DND-41 (cell line): Measurements from ENCODE around the gene TGOLN2.

Source experiments
- ATAC-seq: fragments of 200-7000 bp; cut with Tn5 transposase; 3 replicates; pipeline ENCODE4 v1.9.1; 2021; ENCODE audit warnings: low read depth; ENCODE audit not compliant: insufficient read depth
- DNase-seq: peaks from one replicate; pipeline ENCODE4 v3.0.0-alpha.2; 2020
- H2AFZ ChIP-seq: 2 replicates; pipeline ENCODE4 v1.6.0; 2012; ENCODE audit warnings: low read depth, low read length
- H3K27ac ChIP-seq: 2 replicates; pipeline ENCODE4 v1.5.1; 2012; ENCODE audit warnings: low read length, inconsistent platforms
- H3K27me3 ChIP-seq: fragments of 200-600 bp; sonication (generic); 2 replicates; pipeline ENCODE4 v1.6.0; 2012; ENCODE audit warnings: low read length, mild to moderate bottlenecking, inconsistent platforms; ENCODE audit not compliant: insufficient read depth, poor library complexity
- H3K36me3 ChIP-seq: 2 replicates; pipeline ENCODE4 v1.5.1; 2012; ENCODE audit warnings: low read length, inconsistent platforms; ENCODE audit not compliant: insufficient read depth
- H3K4me1 ChIP-seq: 2 replicates; pipeline ENCODE4 v1.5.1; 2012; ENCODE audit warnings: mild to moderate bottlenecking, low read length; ENCODE audit not compliant: insufficient read depth
- H3K4me2 ChIP-seq: 2 replicates; pipeline ENCODE4 v1.6.0; 2012; ENCODE audit warnings: mild to moderate bottlenecking, moderate library complexity, low read length, inconsistent platforms; ENCODE audit not compliant: insufficient read depth
- H3K4me3 ChIP-seq, 2 experiments: fragments of 200-600 bp in 1 of 2; shearing (Covaris generic) in 1 of 2; 2 replicates each; pipeline ENCODE4 v1.5.1; 2012 to 2016; ENCODE audit warnings: inconsistent platforms in 2 of 2, low read length in 2 of 2, mild to moderate bottlenecking in 2 of 2, low read depth in 1 of 2, moderate library complexity in 1 of 2
- H3K79me2 ChIP-seq: 2 replicates; pipeline ENCODE4 v1.6.0; 2012; ENCODE audit warnings: low read length, inconsistent platforms; ENCODE audit not compliant: insufficient read depth
- H3K9ac ChIP-seq: 2 replicates; pipeline ENCODE4 v1.6.0; 2012; ENCODE audit warnings: low read depth, mild to moderate bottlenecking, inconsistent platforms, low read length, moderate library complexity
- H3K9me3 ChIP-seq: 2 replicates; pipeline ENCODE4 v1.5.1; 2012; ENCODE audit warnings: low read length, moderate library complexity, mild to moderate bottlenecking, inconsistent platforms; ENCODE audit not compliant: insufficient read depth, severe bottlenecking
- H4K20me1 ChIP-seq: 2 replicates; pipeline ENCODE4 v1.6.0; 2012; ENCODE audit warnings: low read length; ENCODE audit not compliant: insufficient read depth
- EZH2 ChIP-seq: IDR thresholded peaks from 3 replicates; pipeline ENCODE4 v1.6.1; 2012; ENCODE audit warnings: borderline replicate concordance, low read depth, mild to moderate bottlenecking, moderate library complexity, low read length, inconsistent platforms; ENCODE audit not compliant: severe bottlenecking
- TF ChIP-seq, protein P1 (sequence below): IDR thresholded peaks from 2 replicates; pipeline ENCODE4 v1.5.1; 2012; ENCODE audit warnings: borderline replicate concordance, low read length, moderate library complexity, mild to moderate bottlenecking; ENCODE audit not compliant: poor library complexity, severe bottlenecking; ENCODE audit errors: extremely low read depth

The TGOLN2 gene

GRCh38 chr2:85308896-85309555, 18.8 kb downstream of the TGOLN2 start:
- TF ChIP-seq EZH2 = no peak
- TF ChIP-seq, protein P1, sequence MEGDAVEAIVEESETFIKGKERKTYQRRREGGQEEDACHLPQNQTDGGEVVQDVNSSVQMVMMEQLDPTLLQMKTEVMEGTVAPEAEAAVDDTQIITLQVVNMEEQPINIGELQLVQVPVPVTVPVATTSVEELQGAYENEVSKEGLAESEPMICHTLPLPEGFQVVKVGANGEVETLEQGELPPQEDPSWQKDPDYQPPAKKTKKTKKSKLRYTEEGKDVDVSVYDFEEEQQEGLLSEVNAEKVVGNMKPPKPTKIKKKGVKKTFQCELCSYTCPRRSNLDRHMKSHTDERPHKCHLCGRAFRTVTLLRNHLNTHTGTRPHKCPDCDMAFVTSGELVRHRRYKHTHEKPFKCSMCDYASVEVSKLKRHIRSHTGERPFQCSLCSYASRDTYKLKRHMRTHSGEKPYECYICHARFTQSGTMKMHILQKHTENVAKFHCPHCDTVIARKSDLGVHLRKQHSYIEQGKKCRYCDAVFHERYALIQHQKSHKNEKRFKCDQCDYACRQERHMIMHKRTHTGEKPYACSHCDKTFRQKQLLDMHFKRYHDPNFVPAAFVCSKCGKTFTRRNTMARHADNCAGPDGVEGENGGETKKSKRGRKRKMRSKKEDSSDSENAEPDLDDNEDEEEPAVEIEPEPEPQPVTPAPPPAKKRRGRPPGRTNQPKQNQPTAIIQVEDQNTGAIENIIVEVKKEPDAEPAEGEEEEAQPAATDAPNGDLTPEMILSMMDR = no peak
- Histone ChIP-seq H2AFZ (no peak overlapping the region), H3K4me3 (no peak overlapping the region), H3K27ac (no peak overlapping the region), H4K20me1 (no peaks in the 10 kb centered on the region; the same call in none of the 2 replicates), H3K27me3 (peaks cover 6% of the 10 kb centered on the region), H3K9ac (no peak overlapping the region), H3K36me3 (peaks cover 8% of the 10 kb centered on the region), H3K4me1 (peaks cover 4% of the 10 kb centered on the region; the same call in 1 of the 2 replicates), H3K4me2 (no peak overlapping the region), H3K9me3 (no peaks in the 10 kb centered on the region), H3K79me2 (no peaks in the 10 kb centered on the region)
- DNase-seq (no peak), ATAC-seq (no peak)

DNA sequence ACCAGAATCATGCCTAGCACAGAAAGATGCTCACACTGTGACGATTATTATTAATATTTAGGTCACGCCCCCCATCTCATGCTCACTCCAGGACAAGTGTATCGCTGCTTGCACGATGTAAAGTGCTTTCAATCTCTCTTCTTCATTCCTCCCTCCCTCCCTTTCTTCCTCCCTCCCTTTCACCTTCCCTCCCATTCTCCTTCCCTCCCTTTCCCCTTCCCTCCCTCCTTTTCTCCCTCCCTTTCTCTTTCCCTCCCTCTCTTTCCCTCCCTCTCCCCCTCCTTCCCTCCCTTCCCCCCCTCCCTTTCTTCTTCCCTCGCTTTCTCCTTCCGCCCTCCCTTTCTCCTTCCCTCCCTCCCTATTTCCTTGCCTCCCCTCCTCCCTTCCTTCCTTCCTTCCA, 19.6 kb downstream of the TGOLN2 start:
- Histone ChIP-seq H3K9ac (no peak overlapping the region), H3K4me1 (peaks cover 4% of the 10 kb centered on the region; the same call in 1 of the 2 replicates), H3K4me3 (no peak overlapping the region), H3K4me2 (no peak overlapping the region), H2AFZ (no peak overlapping the region), H4K20me1 (no peaks in the 10 kb centered on the region; the same call in none of the 2 replicates), H3K9me3 (no peaks in the 10 kb centered on the region), H3K27me3 (peaks cover 6% of the 10 kb centered on the region), H3K36me3 (no peaks in the 10 kb centered on the region), H3K27ac (no peak overlapping the region), H3K79me2 (no peaks in the 10 kb centered on the region)
- DNase-seq (no peak), ATAC-seq (no peak)
- TF ChIP-seq EZH2 = no peak
- TF ChIP-seq, protein P1 = no peak

GRCh38 chr2:85307527-85307897, 20.3 kb downstream of the TGOLN2 start:
- no peak overlapping the region for H3K4me3 ChIP-seq

More at GRCh38 chr2:85307527-85307897, 20.3 kb downstream of the TGOLN2 start:
- Histone ChIP-seq H4K20me1 (no peaks in the 10 kb centered on the region; the same call in none of the 2 replicates), H3K79me2 (no peaks in the 10 kb centered on the region), H3K4me2 (peak overlapping the region; percentile 45; the same call in 1 of the 2 replicates), H3K9me3 (no peaks in the 10 kb centered on the region), H2AFZ (peak overlapping the region; percentile 58), H3K27me3 (peaks cover 6% of the 10 kb centered on the region), H3K27ac (no peak overlapping the region), H3K36me3 (no peaks in the 10 kb centered on the region), H3K9ac (no peak overlapping the region), H3K4me1 (peaks cover 4% of the 10 kb centered on the region; the same call in 1 of the 2 replicates)
- peak; percentile 4; the same call in 1 of the 3 replicates for ATAC-seq
- TF ChIP-seq EZH2 = no peak
- TF ChIP-seq, protein P1 = no peak
- DNase-seq = no peak
